Large intestine (tissue), 3 donors: ENCODE data around the gene CDH13. TPM values are rescaled to one million over a fixed set of nuclear protein-coding genes. Genes with fewer than 3 reads are reported as not detected.

ENCODE experiments used
- DNase-seq, 2 donors: peaks; one replicate each; pipeline versions ENCODE4 v3.0.0 to v3.0.0-alpha.2; 2013
- H3K27ac ChIP-seq: one replicate; pipeline ENCODE4 v1.5.1; 2013; ENCODE audit warnings: low read length
- H3K27me3 ChIP-seq: 2 replicates; pipeline ENCODE4 v1.6.1; 2013; ENCODE audit warnings: low read length; ENCODE audit not compliant: control insufficient read depth, insufficient read depth
- H3K36me3 ChIP-seq: 2 replicates; pipeline ENCODE4 v1.6.1; 2013; ENCODE audit warnings: low read length; ENCODE audit not compliant: control insufficient read depth, insufficient read depth
- H3K4me1 ChIP-seq: one replicate; pipeline ENCODE4 v1.6.1; 2013; ENCODE audit warnings: low read length; ENCODE audit not compliant: control insufficient read depth, insufficient read depth
- H3K4me3 ChIP-seq: one replicate; pipeline ENCODE4 v1.5.1; 2013; ENCODE audit warnings: low read length
- H3K9me3 ChIP-seq: one replicate; pipeline ENCODE4 v1.6.1; 2013; ENCODE audit warnings: mild to moderate bottlenecking, low read depth, low read length, moderate library complexity; ENCODE audit not compliant: control insufficient read depth
- WGBS: methylation state at CpG from one replicate; pipeline ENCODE4 v1.1.5; 2013; ENCODE audit warnings: low lambda C conversion rate; ENCODE audit not compliant: insufficient coverage; 5-methylcytosine and 5-hydroxymethylcytosine counted together
- polyA plus RNA-seq: library from polyadenylated mRNA; unstranded; fragments of 120-200 nt; gene quantifications from one replicate; pipeline ENCODE4 v1.2.1, GENCODE V29; 2013

Gene CDH13
- polyA plus RNA-seq, 1 donor, result 17.1 TPM

DNA sequence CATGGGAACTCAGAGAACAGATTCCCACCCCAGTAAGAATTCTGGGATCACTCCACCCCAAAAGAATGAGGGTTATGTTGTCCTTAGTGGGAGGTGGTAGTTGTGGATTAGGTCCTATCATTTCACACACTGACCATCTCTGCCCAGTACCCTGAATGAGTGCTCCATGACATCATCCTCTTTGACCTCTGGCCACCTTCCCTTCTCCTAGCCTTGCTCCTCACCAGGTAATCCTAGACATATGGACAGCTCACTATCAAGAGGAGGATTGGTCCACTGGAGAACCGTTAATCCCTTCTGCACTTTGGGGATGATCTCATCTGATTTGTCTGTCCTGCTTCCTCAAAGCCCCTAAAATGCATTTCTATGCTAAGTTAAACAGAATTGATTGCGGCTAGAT lies 642.8 kb downstream of the CDH13 start:
- DNase-seq, result no peak
- Histone ChIP-seq H3K27me3 (peaks cover 6% of the 10 kb centered on the region), H3K9me3 (no peaks in the 10 kb centered on the region), H3K4me1 (no peaks in the 10 kb centered on the region), H3K4me3 (no peak overlapping the region), H3K36me3 (no peaks in the 10 kb centered on the region), H3K27ac (no peak overlapping the region)
- no CpG with 5 or more reads among the region's 2 CpGs for WGBS

DNA sequence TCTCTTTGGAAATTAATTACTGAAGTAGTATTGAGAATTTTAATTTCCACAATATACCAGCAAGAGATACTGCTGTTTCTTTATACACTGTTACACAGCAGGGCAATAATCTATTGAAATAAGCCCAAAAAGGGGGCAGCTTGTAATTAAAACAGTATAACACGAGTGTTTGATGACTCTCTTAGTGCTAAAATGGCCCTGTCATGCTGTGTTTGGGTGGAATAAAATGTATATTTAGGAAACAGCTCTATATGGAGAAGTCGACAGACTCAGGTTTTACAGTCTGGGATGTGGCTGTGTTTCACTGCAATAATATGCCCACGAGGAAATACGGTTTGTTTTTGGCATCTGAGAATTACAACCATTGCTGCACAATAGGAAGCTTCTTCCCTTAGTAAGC lies 643.3 kb downstream of the CDH13 start:
- H3K9me3 ChIP-seq, result no peaks in the 10 kb centered on the region
- no peak overlapping the region for H3K27ac ChIP-seq
- H3K36me3 ChIP-seq, result no peaks in the 10 kb centered on the region
- no CpG with 5 or more reads among the region's 4 CpGs for WGBS
- no peaks in the 10 kb centered on the region for H3K4me1 ChIP-seq
- DNase-seq, result no peak
- H3K27me3 ChIP-seq, result peaks cover 6% of the 10 kb centered on the region
- H3K4me3 ChIP-seq, result no peak overlapping the region

DNA sequence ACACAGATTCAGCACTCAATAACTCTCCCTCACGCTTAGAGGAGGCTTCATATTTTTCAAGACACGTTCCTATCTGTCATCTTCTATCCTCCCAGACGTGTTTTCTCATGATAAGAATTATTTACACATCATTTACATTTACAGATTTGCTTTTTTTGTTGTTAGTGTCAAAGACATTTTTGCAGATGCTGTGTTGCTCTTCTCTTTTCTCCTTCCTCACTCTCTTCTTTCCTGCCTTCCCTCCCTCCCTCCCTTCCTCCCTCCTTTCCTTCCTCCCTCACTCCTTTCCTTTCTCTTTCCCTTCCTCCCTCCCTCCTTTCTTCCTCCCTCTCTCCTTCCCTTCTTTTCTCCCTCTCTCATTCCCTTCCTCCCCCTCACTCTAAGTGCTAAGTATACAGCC lies 643.9 kb downstream of the CDH13 start:
- H3K4me1 ChIP-seq, result no peaks in the 10 kb centered on the region
- no peaks in the 10 kb centered on the region for H3K36me3 ChIP-seq
- no peak for DNase-seq
- H3K9me3 ChIP-seq, result no peaks in the 10 kb centered on the region
- 17% methylated on average over 2 of the region's 3 CpGs for WGBS
- H3K4me3 ChIP-seq, result no peak overlapping the region
- H3K27ac ChIP-seq, result no peak overlapping the region
- H3K27me3 ChIP-seq, result peaks cover 6% of the 10 kb centered on the region

DNA sequence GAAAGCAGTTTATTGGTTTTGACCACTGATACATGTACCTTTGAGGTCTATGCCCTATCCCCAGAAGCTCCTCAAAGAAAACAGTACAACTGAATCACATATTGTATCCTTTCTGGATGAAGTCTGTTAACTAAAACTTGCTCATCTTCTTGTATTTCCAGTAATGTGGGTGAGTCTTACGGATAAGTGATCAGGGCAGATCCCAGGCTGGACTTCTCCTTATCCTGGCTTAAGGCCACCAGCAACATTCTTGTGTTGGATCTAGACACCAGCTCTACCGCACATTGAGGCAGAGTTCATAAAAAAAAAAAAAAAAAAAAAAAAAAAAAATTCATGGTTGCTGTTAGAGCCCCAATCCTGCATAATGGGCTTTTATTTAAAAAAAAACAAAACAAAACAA lies 644.4 kb downstream of the CDH13 start:
- no peaks in the 10 kb centered on the region for H3K4me1 ChIP-seq
- peaks cover 6% of the 10 kb centered on the region for H3K27me3 ChIP-seq
- H3K4me3 ChIP-seq, result no peak overlapping the region
- no peak overlapping the region for H3K27ac ChIP-seq
- no peak for DNase-seq
- no peaks in the 10 kb centered on the region for H3K9me3 ChIP-seq
- no peaks in the 10 kb centered on the region for H3K36me3 ChIP-seq
- WGBS, result no CpG with 5 or more reads among the region's 2 CpGs

DNA sequence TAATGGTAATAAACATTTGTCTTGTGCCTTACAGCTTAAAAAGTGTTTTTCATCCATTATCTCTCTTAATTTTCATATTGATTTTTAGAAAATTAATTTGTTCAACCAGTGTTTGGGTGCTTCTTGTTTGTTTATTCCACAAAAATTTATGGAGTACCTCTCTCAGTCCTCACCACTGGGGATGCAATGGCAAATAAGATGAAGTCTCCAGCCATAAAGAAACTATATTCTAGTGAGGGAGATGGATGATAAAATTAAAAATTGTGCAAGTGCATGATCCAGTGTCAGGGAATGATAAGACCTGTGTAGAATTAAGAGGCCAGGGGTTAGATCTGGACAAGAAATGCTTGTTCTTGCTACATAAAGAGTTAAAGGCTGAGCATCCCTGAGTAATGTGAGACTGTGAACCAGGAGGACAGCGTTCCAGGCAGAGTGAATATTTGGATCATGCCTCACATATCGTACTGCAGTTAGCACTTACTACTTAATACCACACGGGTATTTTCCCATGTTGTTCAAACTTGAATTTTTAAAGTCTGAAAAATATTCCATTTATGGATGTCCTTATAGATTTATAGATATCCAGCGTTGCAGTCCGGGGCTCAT lies 645.3 kb downstream of the CDH13 start:
- Histone ChIP-seq H3K27ac (no peak overlapping the region), H3K4me3 (no peak overlapping the region), H3K36me3 (no peaks in the 10 kb centered on the region), H3K4me1 (no peaks in the 10 kb centered on the region), H3K27me3 (peaks cover 5% of the 10 kb centered on the region), H3K9me3 (no peaks in the 10 kb centered on the region)
- DNase-seq, result no peak
- WGBS, result 60% methylated on average over 1 of the region's 5 CpGs

DNA sequence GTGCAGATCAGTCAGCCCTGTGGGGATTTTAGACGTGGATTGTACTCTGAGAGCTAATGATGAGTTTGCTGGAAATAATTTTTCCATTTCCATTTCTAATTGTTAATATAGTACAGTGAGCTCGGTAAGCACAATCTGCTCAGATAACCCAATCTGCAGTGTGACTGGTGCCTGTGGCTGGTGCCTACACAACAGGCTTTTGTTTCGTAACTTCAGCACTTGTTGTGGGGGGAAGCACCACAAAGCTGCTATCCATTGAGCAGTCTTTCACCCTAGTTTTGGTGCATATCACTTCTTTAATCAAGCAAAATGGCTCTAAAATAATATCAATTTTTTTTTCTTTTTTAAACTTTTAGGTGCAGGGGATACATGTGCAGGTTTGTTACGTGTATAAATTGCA lies 646.1 kb downstream of the CDH13 start:
- no peaks in the 10 kb centered on the region for H3K36me3 ChIP-seq
- DNase-seq, result no peak
- no peaks in the 10 kb centered on the region for H3K9me3 ChIP-seq
- no peaks in the 10 kb centered on the region for H3K4me1 ChIP-seq
- H3K4me3 ChIP-seq, result no peak overlapping the region
- H3K27ac ChIP-seq, result no peak overlapping the region
- H3K27me3 ChIP-seq, result peaks cover 2% of the 10 kb centered on the region
- WGBS, result no CpG with 5 or more reads among the region's 4 CpGs

DNA sequence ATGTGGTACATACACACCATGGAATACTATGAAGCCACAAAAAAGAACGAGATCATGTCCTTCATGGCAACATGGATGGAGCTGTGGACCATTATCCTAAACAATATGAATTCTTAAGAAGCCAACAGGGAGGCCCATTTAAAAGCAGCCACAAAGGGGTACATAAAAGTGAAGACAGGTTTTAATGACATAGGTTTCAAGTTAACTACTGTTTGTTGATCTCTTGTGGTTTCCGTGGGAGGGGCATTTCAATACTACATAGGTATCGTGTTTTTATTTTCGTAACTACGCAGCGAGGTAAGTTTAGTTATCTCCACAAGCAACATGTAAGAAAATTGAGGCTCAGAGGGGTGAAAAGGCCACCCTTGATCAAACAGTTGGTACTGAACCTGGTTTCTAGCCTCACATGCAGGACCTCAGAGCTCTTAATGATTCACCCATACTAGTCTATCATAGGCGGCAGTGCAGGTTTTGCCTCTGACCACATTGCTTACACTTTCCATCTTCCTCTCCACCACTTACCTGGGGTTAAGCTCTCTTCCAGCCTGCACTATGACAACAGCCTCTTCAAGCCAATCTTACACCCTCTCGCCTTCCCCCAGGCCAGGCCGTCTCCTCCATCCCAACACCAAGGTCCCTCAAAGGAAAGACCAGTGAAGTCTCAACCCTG lies 646.9 kb downstream of the CDH13 start:
- H3K4me3 ChIP-seq, result no peak overlapping the region

DNA sequence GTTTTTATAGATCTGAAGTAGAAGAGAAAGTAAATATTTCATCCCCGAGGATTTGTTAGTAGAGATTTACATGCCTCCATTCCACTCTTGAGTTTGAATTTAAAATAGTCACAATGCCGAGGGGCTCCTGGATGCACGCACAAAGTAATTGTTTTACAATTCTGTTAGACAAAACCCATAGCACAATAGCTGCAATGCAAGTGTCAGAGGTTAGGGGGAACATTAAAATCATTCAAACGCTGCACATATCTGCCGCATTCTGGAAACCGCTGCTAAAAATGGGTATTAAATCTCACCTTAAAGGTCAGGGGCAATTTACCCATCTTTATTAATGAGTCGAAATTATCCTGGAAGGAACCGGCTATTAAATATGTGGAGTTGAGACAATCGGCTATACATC lies 652.5 kb downstream of the CDH13 start:
- Histone ChIP-seq H3K27ac (no peak overlapping the region), H3K9me3 (no peaks in the 10 kb centered on the region), H3K27me3 (no peaks in the 10 kb centered on the region), H3K4me1 (no peaks in the 10 kb centered on the region), H3K4me3 (no peak overlapping the region), H3K36me3 (no peaks in the 10 kb centered on the region)
- no peak for DNase-seq
- 17% methylated on average over 1 of the region's 9 CpGs for WGBS

More for the DNA sequence above, 646.9 kb downstream of the CDH13 start:
- Histone ChIP-seq H3K27me3 (peaks cover 2% of the 10 kb centered on the region), H3K36me3 (no peaks in the 10 kb centered on the region), H3K4me1 (no peaks in the 10 kb centered on the region), H3K9me3 (no peaks in the 10 kb centered on the region), H3K27ac (no peak overlapping the region)
- WGBS, result 90% methylated on average over 2 of the region's 9 CpGs
- no peak for DNase-seq

DNA sequence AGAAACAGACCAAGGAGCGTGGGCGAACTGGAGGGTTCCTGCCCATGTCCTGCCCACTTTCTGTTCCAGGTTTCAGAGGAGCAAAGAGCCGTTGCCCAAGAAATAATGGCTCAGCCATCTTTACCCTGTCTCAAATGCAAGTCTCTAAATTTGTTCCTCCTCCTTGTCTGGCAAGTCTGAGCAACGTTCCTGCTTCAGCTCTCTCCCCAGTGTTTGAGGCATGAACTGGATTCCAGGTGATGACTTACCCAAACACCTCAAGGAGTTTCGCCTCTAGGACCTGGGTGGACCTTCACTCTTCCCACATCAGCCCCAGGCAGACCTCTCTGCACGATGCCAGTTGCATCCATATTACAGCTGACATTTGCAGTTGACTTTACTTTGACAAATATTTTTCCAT lies 659.2 kb downstream of the CDH13 start:
- no peak for DNase-seq
- 60% methylated on average over 1 of the region's 6 CpGs for WGBS
- Histone ChIP-seq H3K4me3 (no peak overlapping the region), H3K27ac (no peak overlapping the region), H3K4me1 (no peaks in the 10 kb centered on the region), H3K27me3 (no peaks in the 10 kb centered on the region), H3K36me3 (no peaks in the 10 kb centered on the region), H3K9me3 (no peaks in the 10 kb centered on the region)

DNA sequence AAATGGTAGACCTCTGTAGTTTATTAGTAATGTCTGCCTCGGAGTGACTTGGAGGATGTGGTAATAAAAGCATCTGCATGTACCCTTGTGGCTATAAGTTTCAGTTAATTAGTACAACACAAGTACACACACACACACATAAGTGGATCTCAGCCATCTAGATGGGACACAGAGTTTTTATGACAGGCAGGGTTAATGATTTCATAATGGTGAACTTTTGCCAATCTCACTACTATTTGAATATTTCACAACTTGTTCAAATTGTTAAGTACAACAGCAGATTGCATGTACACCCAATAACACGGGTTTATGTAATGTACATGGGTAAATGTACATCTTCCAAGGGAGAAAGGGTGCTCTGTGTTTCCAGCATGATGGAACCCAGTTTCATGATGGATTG lies 669.7 kb downstream of the CDH13 start:
- H3K27me3 ChIP-seq, result no peaks in the 10 kb centered on the region
- no peak overlapping the region for H3K4me3 ChIP-seq
- H3K27ac ChIP-seq, result peak overlapping the region; percentile 5
- WGBS, result no CpG with 5 or more reads among the region's 2 CpGs
- H3K9me3 ChIP-seq, result no peaks in the 10 kb centered on the region
- H3K36me3 ChIP-seq, result no peaks in the 10 kb centered on the region
- peaks cover 4% of the 10 kb centered on the region for H3K4me1 ChIP-seq
- DNase-seq, result peak; percentile 12 to 17

DNA sequence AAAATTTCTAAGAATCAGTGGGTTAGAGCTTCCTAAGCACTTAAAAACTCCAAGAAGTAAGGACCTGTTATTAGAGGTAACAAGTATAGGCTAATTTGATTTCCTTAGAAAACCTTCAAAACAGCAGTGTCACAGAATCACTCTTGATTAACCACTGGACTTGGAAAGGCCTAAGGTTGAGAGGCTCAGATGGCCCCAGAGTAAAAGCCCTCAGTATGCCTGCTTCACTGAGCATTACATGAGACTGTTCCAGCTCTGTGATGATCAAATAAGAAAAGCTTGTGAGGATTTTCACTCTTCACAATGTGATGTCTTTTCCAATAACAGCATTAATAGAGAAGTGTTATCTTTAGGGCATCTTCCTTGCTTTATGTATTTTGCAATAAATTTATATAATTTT lies 671.8 kb downstream of the CDH13 start:
- Histone ChIP-seq H3K4me1 (peaks cover 2% of the 10 kb centered on the region), H3K9me3 (no peaks in the 10 kb centered on the region), H3K36me3 (no peaks in the 10 kb centered on the region), H3K4me3 (no peak overlapping the region), H3K27me3 (peaks cover 3% of the 10 kb centered on the region), H3K27ac (no peak overlapping the region)
- no peak for DNase-seq
